ENCODE results near the gene MPV17. TPM values are rescaled to one million over a fixed set of nuclear protein-coding genes. Genes with fewer than 3 reads are reported as not detected.

MPV17 gene
- total and polyA plus RNA-seq, 9 of the 15 experiments (the other 6 are each of a cell fraction or from before 2014, with no cell fraction given): 54.7 to 140 (median 70.2) TPM

DNA sequence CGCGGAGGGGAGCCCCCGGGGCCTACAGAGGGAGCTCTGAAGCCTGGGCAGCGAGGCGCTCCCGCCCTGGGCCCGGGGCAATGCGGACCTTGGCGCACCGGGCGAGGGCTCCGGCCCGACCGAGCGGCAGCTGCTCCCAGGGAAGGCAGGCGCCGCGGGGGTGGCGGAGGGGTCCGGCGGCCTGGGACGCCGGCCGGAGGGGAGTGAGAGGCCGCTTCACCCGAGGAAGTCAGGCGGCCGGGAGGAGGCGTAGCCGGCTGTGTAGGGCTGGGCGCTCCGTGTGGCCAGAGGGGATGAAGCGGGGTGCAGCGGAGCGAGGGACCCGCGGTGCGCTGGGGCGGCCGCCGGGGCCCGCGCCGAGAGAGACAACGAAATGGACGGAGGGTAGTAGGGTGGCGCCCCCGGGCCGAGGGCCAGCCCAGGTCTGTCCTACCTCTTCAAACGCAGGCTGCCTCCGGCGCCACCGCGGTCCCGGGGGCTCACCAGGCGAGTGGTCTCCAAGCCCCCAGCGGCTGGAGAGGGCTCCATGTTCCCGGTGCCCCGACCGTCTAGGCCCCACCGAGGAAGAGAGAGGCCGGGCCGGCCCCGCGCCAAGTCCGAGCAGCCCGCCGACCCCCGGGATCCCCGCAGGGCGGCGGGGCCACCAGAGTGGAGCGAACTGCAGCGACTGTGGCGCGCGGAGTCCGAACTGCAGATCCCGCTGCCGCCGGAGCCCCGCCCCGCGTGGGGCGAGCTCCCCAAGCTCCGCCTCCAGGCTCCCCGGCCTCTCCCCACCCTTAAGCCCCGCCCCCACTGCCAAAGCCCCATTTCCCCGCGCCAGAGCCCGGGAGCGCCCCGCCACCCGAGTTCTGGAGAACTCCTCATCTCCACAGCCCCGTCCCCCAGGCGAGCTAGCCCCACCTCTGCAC lies 60.3 kb downstream of the MPV17 start, which contains the start of gene SLC30A3 (continued):
- TF ChIP-seq PHF8 (IDR thresholded peaks at IDR 0.05; ENCODE audit: borderline replicate concordance, low read length): peak; percentile 18; the same call in 1 of the 2 replicates

DNA sequence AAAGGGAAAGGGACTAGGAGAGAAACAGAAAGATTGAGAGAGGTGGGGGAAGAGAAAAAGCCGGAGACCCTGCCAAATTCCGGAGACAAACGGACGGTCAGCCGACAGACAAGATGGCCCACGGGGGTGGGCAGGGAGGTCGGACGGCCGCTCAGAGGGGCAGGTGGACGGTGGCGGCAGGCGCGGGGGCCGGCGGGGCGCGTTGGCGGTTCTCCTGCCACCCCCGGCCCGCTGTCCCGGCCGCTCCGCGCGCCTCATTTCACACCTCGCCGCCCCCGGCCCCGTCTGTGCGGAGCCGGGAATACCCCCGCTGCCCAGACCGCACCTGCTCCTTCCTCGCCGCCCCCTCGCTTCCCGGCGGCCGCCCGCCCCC lies 61.0 kb downstream of the MPV17 start:
- Histone ChIP-seq H3K4me1 (replicated peaks in 1 of 2; ENCODE audit: control insufficient read depth in 2 of 2, insufficient read depth in 2 of 2, low read length in 2 of 2) (peaks cover 0 to 45% of the 10 kb centered on the region in 2 experiments; a peak in 3 of 5 replicates), H4K20me1 (replicated peaks; ENCODE audit: control insufficient read depth, insufficient read depth, low read length) (no peaks in the 10 kb centered on the region; the same call in 1 of the 2 replicates), H3K79me2 (ENCODE audit: control insufficient read depth, insufficient read depth, low read length) (no peaks in the 10 kb centered on the region), H3K36me3 (ENCODE audit: control insufficient read depth, insufficient read depth, low read length) (no peaks in the 10 kb centered on the region), H3K9me1 (ENCODE audit: control insufficient read depth, insufficient read depth, low read length) (no peaks in the 10 kb centered on the region), H3K9ac (ENCODE audit: insufficient read depth in 1 of 2, low read depth in 2 of 2, low read length in 2 of 2) (no peak overlapping the region), H3K4me3 (peak overlapping the region; percentile 53), H3K9me3 (replicated peaks; ENCODE audit: control insufficient read depth, insufficient read depth, low read depth, low read length) (no peaks in the 10 kb centered on the region; the same call in 1 of the 2 replicates), H3K27me3 (ENCODE audit: control insufficient read depth in 2 of 2, insufficient read depth in 2 of 2, low read length in 2 of 2) (peaks cover 31 to 43% of the 10 kb centered on the region in 2 experiments; a peak in 4 of 5 replicates), H2AFZ (ENCODE audit: low read depth, low read length) (no peak overlapping the region), H3K27ac (ENCODE audit: extremely low read depth, low read depth, low read length) (no peak overlapping the region), H3K4me2 (ENCODE audit: insufficient read depth, low read length) (no peak overlapping the region)
- intact Hi-C loops (cut with micrococcal nuclease): no loop called here
- no peak for ATAC-seq
- no TSS peak for BruUV-seq (replicated peaks)
- DNase-seq (ENCODE audit: extremely low read depth in 1 of 4, low spot score in 3 of 4): no peak
- in situ Hi-C loops (cut with MboI): no loop called here
- TF ChIP-seq PCBP1 (IDR thresholded peaks at IDR 0.05; ENCODE audit: low read depth, low read length, poor library complexity, severe bottlenecking) (no peak), NR1H2 (CRISPR knock-in tag; IDR thresholded peaks at IDR 0.05) (no peak), E2F5 (CRISPR knock-in tag; IDR thresholded peaks at IDR 0.05) (no peak), ILF3 (IDR thresholded peaks at IDR 0.05; ENCODE audit: borderline replicate concordance) (no peak), ESRRB (CRISPR knock-in tag; IDR thresholded peaks at IDR 0.05; ENCODE audit: borderline replicate concordance) (no peak), HMG20B (CRISPR knock-in tag; IDR thresholded peaks at IDR 0.05) (no peak), ZNF655 (CRISPR knock-in tag; IDR thresholded peaks at IDR 0.05) (no peak), NFXL1 (CRISPR knock-in tag; IDR thresholded peaks at IDR 0.05) (no peak), JUN (IDR thresholded peaks at IDR 0.05; ENCODE audit: borderline replicate concordance, low read depth, low read length) (no peak), JUN (CRISPR knock-in tag; IDR thresholded peaks at IDR 0.05; ENCODE audit: borderline replicate concordance) (no peak), MECOM (CRISPR knock-in tag; IDR thresholded peaks at IDR 0.05) (no peak), NCOA1 (IDR thresholded peaks at IDR 0.05; ENCODE audit: low read depth) (no peak), RFX1 (IDR thresholded peaks at IDR 0.05) (no peak), NR2C1 (IDR thresholded peaks at IDR 0.05) (no peak), NR2C1 (tag; IDR thresholded peaks at IDR 0.05) (no peak), GTF2A2 (tag; IDR thresholded peaks at IDR 0.05) (no peak), NCOA6 (IDR thresholded peaks at IDR 0.05) (no peak)
- no peak for FAIRE-seq
- 62% methylated on average over 11 of the region's 40 CpGs for WGBS (ENCODE audit: insufficient coverage, low coverage, missing lambda C conversion rate)
- CTCF ChIA-PET (ENCODE audit: low intra/inter-chr PET ratio): no interaction called here
- POLR2A ChIA-PET: no interaction called here

Measured in K562 (cell line).